Liver (tissue), 9 donors: ENCODE data around the gene SMG6. TPM values are rescaled to one million over a fixed set of nuclear protein-coding genes. Genes with fewer than 3 reads are reported as not detected.

Experiments used
- DNase-seq: peaks from one replicate; pipeline ENCODE4 v3.0.0-alpha.2; 2017; ENCODE audit warnings: low spot score
- H3K27ac ChIP-seq, 2 donors: one replicate each; pipeline ENCODE4 v1.7.0; 2013; ENCODE audit warnings: inconsistent platforms in 2 of 2, low read length in 2 of 2, control low read depth in 1 of 2, low read depth in 1 of 2, mild to moderate bottlenecking in 1 of 2
- H3K27me3 ChIP-seq, 4 donors: one replicate each; pipeline versions ENCODE4 v1.6.1 to v1.7.0; 2013; ENCODE audit warnings: low read length in 3 of 4, inconsistent platforms in 1 of 4, mild to moderate bottlenecking in 1 of 4, moderate library complexity in 1 of 4; ENCODE audit not compliant: control insufficient read depth in 4 of 4, insufficient read depth in 4 of 4
- H3K36me3 ChIP-seq, 4 donors: one replicate each; pipeline versions ENCODE4 v1.6.1 to v1.7.0; 2013; ENCODE audit warnings: low read length in 3 of 4, mild to moderate bottlenecking in 3 of 4, low read depth in 1 of 4, moderate library complexity in 1 of 4; ENCODE audit not compliant: control insufficient read depth in 4 of 4, insufficient read depth in 3 of 4
- H3K4me1 ChIP-seq, 4 donors: one replicate each; pipeline versions ENCODE4 v1.6.1 to v1.7.0; 2013; ENCODE audit warnings: low read length in 3 of 4, mild to moderate bottlenecking in 3 of 4, moderate library complexity in 1 of 4; ENCODE audit not compliant: control insufficient read depth in 4 of 4, insufficient read depth in 4 of 4
- H3K4me3 ChIP-seq, 3 donors: one replicate each; pipeline versions ENCODE4 v1.6.1 to v1.7.0; 2013; ENCODE audit warnings: low read length in 3 of 3, control low read depth in 1 of 3, low read depth in 1 of 3, mild to moderate bottlenecking in 1 of 3
- H3K9ac ChIP-seq, 2 donors: one replicate each; pipeline ENCODE4 v1.7.0; 2013; ENCODE audit warnings: low read length in 2 of 2, mild to moderate bottlenecking in 2 of 2, moderate library complexity in 2 of 2, control low read depth in 1 of 2, low read depth in 1 of 2
- H3K9me3 ChIP-seq, 4 donors: one replicate each; pipeline versions ENCODE4 v1.6.1 to v1.7.0; 2013; ENCODE audit warnings: low read length in 3 of 4; ENCODE audit not compliant: control insufficient read depth in 4 of 4
- FOXA1 ChIP-seq: IDR thresholded peaks from 2 replicates; pipeline ENCODE4 v1.6.1; 2016; ENCODE audit warnings: antibody characterized with exemption
- FOXA2 ChIP-seq: IDR thresholded peaks from 2 replicates; pipeline ENCODE4 v1.6.1; 2016; ENCODE audit warnings: antibody characterized with exemption
- GABPA ChIP-seq, 2 donors: IDR thresholded peaks in 1 of 2; conservative IDR thresholded peaks in 1 of 2; 2 replicates each; pipeline ENCODE4 v1.6.1; 2016; ENCODE audit warnings: antibody characterized with exemption in 2 of 2, mild to moderate bottlenecking in 1 of 2, moderate library complexity in 1 of 2
- JUND ChIP-seq, 2 donors: IDR thresholded peaks; 2 replicates each; pipeline ENCODE4 v1.6.1; 2016; ENCODE audit warnings: antibody characterized with exemption in 2 of 2
- NR2F2 ChIP-seq: IDR thresholded peaks from 2 replicates; pipeline ENCODE4 v1.6.1; 2016; ENCODE audit warnings: antibody characterized with exemption
- RAD21 ChIP-seq, 2 donors: IDR thresholded peaks; 2 replicates each; pipeline ENCODE4 v1.6.1; 2016; ENCODE audit warnings: antibody characterized with exemption in 2 of 2, mild to moderate bottlenecking in 2 of 2
- RXRA ChIP-seq, 2 donors: IDR thresholded peaks; 2 replicates each; pipeline ENCODE4 v1.6.1; 2017 to 2018; ENCODE audit warnings: antibody characterized with exemption in 2 of 2, mild to moderate bottlenecking in 1 of 2
- SP1 ChIP-seq: IDR thresholded peaks from 2 replicates; pipeline ENCODE4 v1.6.1; 2018; ENCODE audit warnings: antibody characterized with exemption, mild to moderate bottlenecking
- TAF1 ChIP-seq: conservative IDR thresholded peaks from 2 replicates; pipeline ENCODE4 v1.6.1; 2016; ENCODE audit warnings: antibody characterized with exemption, mild to moderate bottlenecking
- YY1 ChIP-seq: IDR thresholded peaks from 2 replicates; pipeline ENCODE4 v1.6.1; 2016; ENCODE audit warnings: antibody characterized with exemption, mild to moderate bottlenecking
- WGBS: extraction: QIAGEN DNeasy Blood & Tissue Kit; methylation state at CpG from one replicate; pipeline ENCODE4 v1.1.7; 2013; 5-methylcytosine and 5-hydroxymethylcytosine counted together
- polyA plus RNA-seq, 2 donors: library from polyadenylated mRNA; stranded (reverse) in 1 of 2; unstranded in 1 of 2; fragments of 200-250 nt in 1 of 2; fragments of >200 nt in 1 of 2; fragmentation: Nextera tagmentation in 1 of 2; extraction: Ambion mirVana in 1 of 2; gene quantifications; one replicate each; pipeline versions ENCODE4 v1.2.1 to v1.2.3, GENCODE V29; 2013 to 2015
- total RNA-seq, 2 donors: library from RNA; depleted of rRNA; stranded (reverse); fragments of >200 nt; gene quantifications; one replicate each; pipeline ENCODE4 v1.2.3, GENCODE V29; 2014
- TF ChIP-seq, protein P1 (sequence below): IDR thresholded peaks from 2 replicates; pipeline ENCODE4 v1.6.1; 2016; ENCODE audit warnings: antibody characterized with exemption
- TF ChIP-seq, protein P2 (sequence below): fragments of 150-350 bp; IDR thresholded peaks from 2 replicates; pipeline ENCODE4 v1.5.1; 2017; ENCODE audit warnings: improper control_type of control experiment, low read depth, low read length; ENCODE audit not compliant: missing input control
- TF ChIP-seq, protein P3 (sequence below): IDR thresholded peaks from 2 replicates; pipeline ENCODE4 v1.6.1; 2016; ENCODE audit warnings: antibody characterized with exemption
- TF ChIP-seq, protein P4 (sequence below): IDR thresholded peaks from 2 replicates; pipeline ENCODE4 v1.6.1; 2016; ENCODE audit warnings: antibody characterized with exemption
- donor health status: healthy.
- donor health status: healthy.
- donor health status: healthy.
- donor health status: healthy.
- donor health status: healthy.

Gene SMG6
- total and polyA plus RNA-seq, 4 donors: 4.9 to 12.0 (median 8.2) TPM

DNA sequence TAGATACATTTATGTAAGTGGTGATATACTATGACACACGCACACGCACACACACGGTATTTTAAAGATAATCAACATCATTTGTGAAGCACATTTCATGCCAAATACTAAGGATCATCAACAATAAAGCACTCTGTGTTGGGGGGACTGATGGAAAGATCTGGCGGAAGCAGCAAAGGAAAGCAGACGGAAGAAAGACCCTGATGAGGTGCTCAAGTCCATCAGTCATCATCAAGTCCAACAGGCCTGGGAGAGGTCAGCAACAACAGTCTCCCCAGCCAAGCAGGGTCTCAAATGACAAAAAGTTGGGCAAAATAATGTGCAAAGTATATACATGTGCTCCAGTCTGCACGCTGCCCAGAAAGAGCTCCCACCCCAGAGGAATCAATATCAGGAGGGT, 193.1 kb downstream of the SMG6 start:
- H3K9me3 ChIP-seq: no peaks in the 10 kb centered on the region
- DNase-seq: no peak
- WGBS: 97% methylated on average over 6 of the region's 6 CpGs

DNA sequence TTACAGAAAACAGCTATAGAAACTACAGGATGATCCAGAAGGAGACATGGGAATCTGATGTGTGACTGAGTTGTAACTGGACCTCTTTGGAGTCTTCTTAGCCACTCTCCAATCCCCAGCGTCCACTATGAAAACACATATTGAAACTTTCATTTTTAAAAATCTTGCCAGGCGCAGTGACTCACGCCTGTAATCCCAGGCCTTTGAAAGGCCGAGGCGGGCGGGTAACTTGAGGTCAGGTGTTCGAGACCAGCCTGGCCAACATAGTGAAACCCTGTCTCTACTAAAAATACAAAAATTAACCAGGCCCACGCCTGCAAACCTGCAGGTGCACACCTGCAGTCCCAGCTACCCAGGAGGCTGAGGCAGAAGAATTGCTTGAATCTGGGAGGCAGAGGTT, 195.4 kb downstream of the SMG6 start:
- no peak overlapping the region for H3K9ac ChIP-seq
- TF ChIP-seq NR2F2 (no peak), FOXA1 (no peak), JUND (IDR thresholded peaks at IDR 0.05) (no peak)
- TF ChIP-seq, protein P1, sequence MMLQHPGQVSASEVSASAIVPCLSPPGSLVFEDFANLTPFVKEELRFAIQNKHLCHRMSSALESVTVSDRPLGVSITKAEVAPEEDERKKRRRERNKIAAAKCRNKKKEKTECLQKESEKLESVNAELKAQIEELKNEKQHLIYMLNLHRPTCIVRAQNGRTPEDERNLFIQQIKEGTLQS: no peak
- no peak overlapping the region for H3K4me3 ChIP-seq
- no peaks in the 10 kb centered on the region for H3K9me3 ChIP-seq
- H3K27ac ChIP-seq: no peak overlapping the region
- WGBS: 93% methylated on average over 8 of the region's 8 CpGs
- no peak for DNase-seq
- no peaks in the 10 kb centered on the region for H3K27me3 ChIP-seq
- H3K4me1 ChIP-seq: peaks cover 0 to 4% (median 0%) of the 10 kb centered on the region in 4 donors
- no peaks in the 10 kb centered on the region for H3K36me3 ChIP-seq

More for the DNA sequence above, 193.1 kb downstream of the SMG6 start:
- H3K4me1 ChIP-seq: peaks cover 0 to 4% (median 0%) of the 10 kb centered on the region in 4 donors
- no peaks in the 10 kb centered on the region for H3K36me3 ChIP-seq
- H3K27ac ChIP-seq: no peak overlapping the region
- no peak overlapping the region for H3K9ac ChIP-seq
- H3K27me3 ChIP-seq: no peaks in the 10 kb centered on the region
- no peak overlapping the region for H3K4me3 ChIP-seq
- no peak for TF ChIP-seq YY1
- TF ChIP-seq, protein P2, sequence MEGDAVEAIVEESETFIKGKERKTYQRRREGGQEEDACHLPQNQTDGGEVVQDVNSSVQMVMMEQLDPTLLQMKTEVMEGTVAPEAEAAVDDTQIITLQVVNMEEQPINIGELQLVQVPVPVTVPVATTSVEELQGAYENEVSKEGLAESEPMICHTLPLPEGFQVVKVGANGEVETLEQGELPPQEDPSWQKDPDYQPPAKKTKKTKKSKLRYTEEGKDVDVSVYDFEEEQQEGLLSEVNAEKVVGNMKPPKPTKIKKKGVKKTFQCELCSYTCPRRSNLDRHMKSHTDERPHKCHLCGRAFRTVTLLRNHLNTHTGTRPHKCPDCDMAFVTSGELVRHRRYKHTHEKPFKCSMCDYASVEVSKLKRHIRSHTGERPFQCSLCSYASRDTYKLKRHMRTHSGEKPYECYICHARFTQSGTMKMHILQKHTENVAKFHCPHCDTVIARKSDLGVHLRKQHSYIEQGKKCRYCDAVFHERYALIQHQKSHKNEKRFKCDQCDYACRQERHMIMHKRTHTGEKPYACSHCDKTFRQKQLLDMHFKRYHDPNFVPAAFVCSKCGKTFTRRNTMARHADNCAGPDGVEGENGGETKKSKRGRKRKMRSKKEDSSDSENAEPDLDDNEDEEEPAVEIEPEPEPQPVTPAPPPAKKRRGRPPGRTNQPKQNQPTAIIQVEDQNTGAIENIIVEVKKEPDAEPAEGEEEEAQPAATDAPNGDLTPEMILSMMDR: no peak
- TF ChIP-seq JUND (IDR thresholded peaks at IDR 0.05): no peak
- TF ChIP-seq, protein P3, sequence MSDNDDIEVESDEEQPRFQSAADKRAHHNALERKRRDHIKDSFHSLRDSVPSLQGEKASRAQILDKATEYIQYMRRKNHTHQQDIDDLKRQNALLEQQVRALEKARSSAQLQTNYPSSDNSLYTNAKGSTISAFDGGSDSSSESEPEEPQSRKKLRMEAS: no peak
- TF ChIP-seq RXRA (IDR thresholded peaks at IDR 0.05): no peak
- no peak for TF ChIP-seq GABPA (IDR thresholded peaks at IDR 0.05 in 1 of 2, conservative IDR thresholded peaks at IDR 0.05 in 1 of 2)
- TF ChIP-seq, protein P1: no peak
- TF ChIP-seq FOXA1: no peak
- no peak for TF ChIP-seq NR2F2
- no peak for TF ChIP-seq SP1
- no peak for TF ChIP-seq FOXA2

DNA sequence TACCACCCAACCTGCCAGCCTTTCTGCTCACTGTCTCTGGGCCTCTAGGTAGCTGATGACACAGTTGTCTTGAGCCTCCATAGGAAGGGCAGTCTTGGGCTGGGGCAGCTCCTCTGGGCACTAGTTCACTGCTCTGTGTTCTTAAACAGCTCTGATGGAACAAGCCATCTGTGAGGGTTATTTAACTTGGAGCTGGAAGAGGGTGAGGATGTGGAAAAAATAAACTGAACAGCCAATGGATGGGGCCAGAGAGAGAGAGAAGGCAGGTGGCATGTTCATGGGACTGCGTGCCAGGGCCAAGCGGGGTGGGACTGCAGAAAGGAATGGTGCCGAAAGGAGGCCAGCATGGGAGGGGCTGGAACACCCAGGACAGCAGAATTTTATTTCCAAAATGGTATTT, 196.1 kb downstream of the SMG6 start:
- no peak overlapping the region for H3K9ac ChIP-seq
- no peak overlapping the region for H3K27ac ChIP-seq
- TF ChIP-seq GABPA (IDR thresholded peaks at IDR 0.05 in 1 of 2, conservative IDR thresholded peaks at IDR 0.05 in 1 of 2) (no peak), TAF1 (no peak), SP1 (no peak), YY1 (no peak), FOXA1 (no peak), RAD21 (IDR thresholded peaks at IDR 0.05) (no peak), JUND (IDR thresholded peaks at IDR 0.05) (no peak)
- TF ChIP-seq, protein P4, sequence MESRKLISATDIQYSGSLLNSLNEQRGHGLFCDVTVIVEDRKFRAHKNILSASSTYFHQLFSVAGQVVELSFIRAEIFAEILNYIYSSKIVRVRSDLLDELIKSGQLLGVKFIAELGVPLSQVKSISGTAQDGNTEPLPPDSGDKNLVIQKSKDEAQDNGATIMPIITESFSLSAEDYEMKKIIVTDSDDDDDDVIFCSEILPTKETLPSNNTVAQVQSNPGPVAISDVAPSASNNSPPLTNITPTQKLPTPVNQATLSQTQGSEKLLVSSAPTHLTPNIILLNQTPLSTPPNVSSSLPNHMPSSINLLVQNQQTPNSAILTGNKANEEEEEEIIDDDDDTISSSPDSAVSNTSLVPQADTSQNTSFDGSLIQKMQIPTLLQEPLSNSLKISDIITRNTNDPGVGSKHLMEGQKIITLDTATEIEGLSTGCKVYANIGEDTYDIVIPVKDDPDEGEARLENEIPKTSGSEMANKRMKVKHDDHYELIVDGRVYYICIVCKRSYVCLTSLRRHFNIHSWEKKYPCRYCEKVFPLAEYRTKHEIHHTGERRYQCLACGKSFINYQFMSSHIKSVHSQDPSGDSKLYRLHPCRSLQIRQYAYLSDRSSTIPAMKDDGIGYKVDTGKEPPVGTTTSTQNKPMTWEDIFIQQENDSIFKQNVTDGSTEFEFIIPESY: no peak
- TF ChIP-seq, protein P2: no peak
- 85% methylated on average over 3 of the region's 3 CpGs for WGBS
- H3K4me3 ChIP-seq: no peak overlapping the region
- peaks cover 0 to 4% (median 0%) of the 10 kb centered on the region in 4 donors for H3K4me1 ChIP-seq
- H3K9me3 ChIP-seq: no peaks in the 10 kb centered on the region
- H3K27me3 ChIP-seq: no peaks in the 10 kb centered on the region
- no peaks in the 10 kb centered on the region for H3K36me3 ChIP-seq
- no peak for DNase-seq
